ENCODE results near the gene MOB3B. TPM values are rescaled to one million over a fixed set of nuclear protein-coding genes. Genes with fewer than 3 reads are reported as not detected.

The MOB3B gene
- total RNA-seq, 1 experiment from 2014 or later, result 0.19 TPM

DNA sequence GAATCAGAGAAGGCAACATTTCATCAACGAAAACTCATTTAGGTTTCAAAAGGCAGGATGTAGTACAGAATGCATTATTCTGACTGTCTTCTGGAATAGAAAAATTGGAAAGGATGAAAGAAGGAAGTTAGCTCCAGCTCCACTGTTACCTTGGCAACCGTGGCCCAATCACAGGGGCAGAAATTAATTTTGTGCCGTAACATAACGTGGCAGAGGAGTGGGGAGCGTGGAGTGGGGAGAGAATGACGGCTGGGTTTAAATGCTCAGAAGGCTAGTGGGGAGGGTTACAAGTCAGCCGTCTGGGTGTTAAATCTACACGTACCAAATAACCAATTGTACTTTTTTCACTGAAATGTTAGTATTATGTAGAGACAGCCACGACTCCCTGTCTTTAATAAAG is 200.3 kb downstream of the MOB3B start:
- no peak overlapping the region for H3K4me3 ChIP-seq (ENCODE audit: low read depth, low read length, poor library complexity, severe bottlenecking)
- H3K4me1 ChIP-seq (ENCODE audit: insufficient read depth, low read length, poor library complexity, severe bottlenecking), result no peaks in the 10 kb centered on the region
- ChIA-PET CTCF (no interaction called here), POLR2A (ENCODE audit: low non-redundant PET) (no interaction called here)
- no peaks in the 10 kb centered on the region for H3K27me3 ChIP-seq (replicated peaks; ENCODE audit: insufficient read depth, low read depth, low read length, poor library complexity)
- intact Hi-C loops (cut with micrococcal nuclease; ENCODE audit: unreplicated experiment), result no loop called here
- no TSS peak for BruUV-seq (replicated peaks)
- DNase-seq (ENCODE audit: low spot score), result no peak
- no peaks in the 10 kb centered on the region for H3K9me3 ChIP-seq (ENCODE audit: low read depth, low read length, poor library complexity, severe bottlenecking)
- no peaks in the 10 kb centered on the region for H3K36me3 ChIP-seq (ENCODE audit: insufficient read depth, low read length, poor library complexity, severe bottlenecking)
- no peak overlapping the region for H3K27ac ChIP-seq (ENCODE audit: low read depth, low read length, poor library complexity, severe bottlenecking)
- TF ChIP-seq EZH2 (IDR thresholded peaks at IDR 0.05; ENCODE audit: borderline replicate concordance, low read depth, low read length, poor library complexity, severe bottlenecking) (no peak), CTCF (conservative IDR thresholded peaks at IDR 0.05; ENCODE audit: low read depth, low read length) (no peak)

GRCh38 chr9:27328483-27328882 is 201.1 kb downstream of the MOB3B start:
- H3K9me3 ChIP-seq (ENCODE audit: low read depth, low read length, poor library complexity, severe bottlenecking), result no peaks in the 10 kb centered on the region
- no TSS peak for BruUV-seq (replicated peaks)
- intact Hi-C loops (cut with micrococcal nuclease; ENCODE audit: unreplicated experiment), result no loop called here
- no peak for DNase-seq (ENCODE audit: low spot score)
- H3K4me1 ChIP-seq (ENCODE audit: insufficient read depth, low read length, poor library complexity, severe bottlenecking), result no peaks in the 10 kb centered on the region
- H3K36me3 ChIP-seq (ENCODE audit: insufficient read depth, low read length, poor library complexity, severe bottlenecking), result no peaks in the 10 kb centered on the region
- ChIA-PET CTCF (no interaction called here), POLR2A (ENCODE audit: low non-redundant PET) (no interaction called here)
- no peak overlapping the region for H3K4me3 ChIP-seq (ENCODE audit: low read depth, low read length, poor library complexity, severe bottlenecking)
- no peak for TF ChIP-seq EZH2 (IDR thresholded peaks at IDR 0.05; ENCODE audit: borderline replicate concordance, low read depth, low read length, poor library complexity, severe bottlenecking)
- no peak for TF ChIP-seq CTCF (conservative IDR thresholded peaks at IDR 0.05; ENCODE audit: low read depth, low read length)
- no peaks in the 10 kb centered on the region for H3K27me3 ChIP-seq (replicated peaks; ENCODE audit: insufficient read depth, low read depth, low read length, poor library complexity)
- H3K27ac ChIP-seq (ENCODE audit: low read depth, low read length, poor library complexity, severe bottlenecking), result no peak overlapping the region

DNA sequence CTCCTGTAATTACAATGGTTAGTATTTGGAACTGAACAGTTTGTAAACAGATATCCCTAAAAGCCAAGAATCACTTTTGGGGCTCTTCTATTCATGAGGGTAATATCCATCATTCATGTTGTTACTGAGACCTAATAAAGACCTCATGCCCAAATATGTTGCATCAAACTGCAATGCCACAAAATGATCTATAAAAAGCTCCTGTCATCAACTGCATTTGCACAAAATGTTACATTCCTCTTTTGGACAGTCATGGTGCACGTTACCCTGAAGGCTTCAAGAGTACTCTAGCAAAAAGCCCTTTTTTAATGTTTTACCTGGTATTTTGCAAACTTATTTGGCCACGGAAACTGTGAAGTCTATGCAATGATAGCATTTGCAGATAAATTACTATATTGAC is 218.4 kb downstream of the MOB3B start:
- H3K4me1 ChIP-seq (ENCODE audit: insufficient read depth, low read length, poor library complexity, severe bottlenecking), result no peaks in the 10 kb centered on the region
- intact Hi-C loops (cut with micrococcal nuclease; ENCODE audit: unreplicated experiment), result no loop called here
- no peak for DNase-seq (ENCODE audit: low spot score)
- no peaks in the 10 kb centered on the region for H3K27me3 ChIP-seq (replicated peaks; ENCODE audit: insufficient read depth, low read depth, low read length, poor library complexity)
- H3K36me3 ChIP-seq (ENCODE audit: insufficient read depth, low read length, poor library complexity, severe bottlenecking), result no peaks in the 10 kb centered on the region
- no peak overlapping the region for H3K27ac ChIP-seq (ENCODE audit: low read depth, low read length, poor library complexity, severe bottlenecking)
- POLR2A ChIA-PET (ENCODE audit: low non-redundant PET), result no interaction called here
- TF ChIP-seq EZH2 (IDR thresholded peaks at IDR 0.05; ENCODE audit: borderline replicate concordance, low read depth, low read length, poor library complexity, severe bottlenecking) (no peak), CTCF (conservative IDR thresholded peaks at IDR 0.05; ENCODE audit: low read depth, low read length) (no peak)
- CTCF ChIA-PET, result no interaction called here
- no peaks in the 10 kb centered on the region for H3K9me3 ChIP-seq (ENCODE audit: low read depth, low read length, poor library complexity, severe bottlenecking)
- no peak overlapping the region for H3K4me3 ChIP-seq (ENCODE audit: low read depth, low read length, poor library complexity, severe bottlenecking)
- BruUV-seq (replicated peaks), result no TSS peak
